ENCODE measurements around the gene SLC26A1. TPM values are rescaled to one million over a fixed set of nuclear protein-coding genes. Genes with fewer than 3 reads are reported as not detected.
A peak's percentile ranks its signal among the peaks of the same experiment; 100 is the strongest.

SLC26A1 gene
- total and polyA plus RNA-seq, 8 donors, result 0.35 to 8.6 (median 5.2) TPM

DNA sequence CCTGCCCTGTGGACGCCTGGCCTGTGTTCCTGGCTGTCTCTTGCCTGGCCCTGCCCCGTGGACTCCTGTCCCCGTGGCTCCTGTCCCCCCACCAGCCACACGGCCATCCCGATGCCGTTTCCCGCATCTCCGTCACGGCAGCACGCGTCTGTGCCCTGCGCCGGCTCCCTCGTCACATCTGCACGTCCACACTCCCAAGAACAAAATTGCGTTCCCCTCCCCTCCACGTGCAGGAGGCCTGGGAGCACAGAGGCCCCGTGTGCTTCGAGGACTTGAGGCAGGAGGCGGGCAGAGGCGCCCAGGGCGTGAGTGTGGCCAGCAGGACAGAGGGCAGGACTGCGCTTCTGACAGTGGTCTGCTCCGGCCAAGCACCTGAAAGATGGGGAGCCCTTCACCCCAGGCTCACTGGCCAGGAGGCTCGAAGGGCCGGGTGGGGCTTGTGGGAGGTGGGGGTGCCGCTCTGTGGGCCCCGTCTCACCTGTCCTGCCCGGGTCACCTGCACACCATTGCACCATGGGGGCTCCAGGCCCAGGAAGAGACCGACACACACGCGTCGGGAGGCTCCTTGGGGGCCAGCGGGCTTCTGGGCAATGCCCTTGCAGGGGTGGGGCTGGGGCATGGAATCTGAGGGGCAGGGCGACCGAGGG, 35.5 kb upstream of the SLC26A1 start:
- Histone ChIP-seq H3K27me3 (peaks cover 0 to 70% of the 10 kb centered on the region in 2 donors), H3K4me1 (peaks cover 0 to 1% of the 10 kb centered on the region in 2 donors), H3K27ac (no peak overlapping the region), H3K9me3 (no peaks in the 10 kb centered on the region), H3K4me3 (no peak overlapping the region), H3K36me3 (peaks cover 0 to 13% of the 10 kb centered on the region in 2 donors)
- intact Hi-C loops (cut with DNase I), result no loop called here
- ATAC-seq (no peak), DNase-seq (no peak)
- no peak for TF ChIP-seq CTCF (IDR thresholded peaks at IDR 0.05)

GRCh38 chr4:1027915-1028238, 34.7 kb upstream of the SLC26A1 start:
- Histone ChIP-seq H3K9me3 (no peaks in the 10 kb centered on the region), H3K4me3 (no peak overlapping the region), H3K27me3 (peaks cover 0 to 61% of the 10 kb centered on the region in 2 donors), H3K36me3 (peaks cover 0 to 13% of the 10 kb centered on the region in 2 donors), H3K27ac (no peak overlapping the region), H3K4me1 (no peaks in the 10 kb centered on the region)
- intact Hi-C loops (cut with DNase I), result no loop called here
- TF ChIP-seq CTCF (IDR thresholded peaks at IDR 0.05), result no peak
- DNase-seq (no peak), ATAC-seq (no peak)

- TF ChIP-seq CTCF (IDR thresholded peaks at IDR 0.05), result no peak
- Histone ChIP-seq H3K27me3 (peaks cover 0 to 56% of the 10 kb centered on the region in 2 donors), H3K9me3 (no peaks in the 10 kb centered on the region), H3K27ac (no peak overlapping the region), H3K4me1 (no peaks in the 10 kb centered on the region), H3K4me3 (no peak overlapping the region), H3K36me3 (peaks cover 0 to 13% of the 10 kb centered on the region in 2 donors)
- DNase-seq (no peak), ATAC-seq (no peak)
- intact Hi-C loops (cut with DNase I), result no loop called here
These were observed 34.2 kb upstream of the SLC26A1 start for GRCh38 chr4:1027219-1027914.

DNA sequence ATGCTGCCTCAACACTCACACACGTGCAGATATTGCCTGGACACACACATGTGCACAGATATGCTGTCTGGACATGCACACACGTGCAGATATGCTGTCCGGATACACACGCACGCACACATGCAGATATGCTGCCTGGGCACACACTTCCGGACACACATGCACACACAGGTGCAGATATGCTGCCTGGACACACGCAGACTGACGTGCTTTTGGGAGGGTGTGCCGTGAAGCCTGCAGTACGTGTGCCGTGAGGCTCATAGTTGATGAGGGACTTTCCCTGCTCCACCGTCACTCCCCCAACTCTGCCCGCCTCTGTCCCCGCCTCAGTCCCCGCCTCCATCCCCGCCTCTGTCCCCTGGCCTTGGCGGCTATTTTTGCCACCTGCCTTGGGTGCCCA, 32.9 kb upstream of the SLC26A1 start:
- ATAC-seq (peak; percentile 81), DNase-seq (no peak)
- Histone ChIP-seq H3K4me1 (no peaks in the 10 kb centered on the region), H3K27ac (no peak overlapping the region), H3K4me3 (no peak overlapping the region), H3K36me3 (peaks cover 0 to 13% of the 10 kb centered on the region in 2 donors), H3K27me3 (peaks cover 0 to 44% of the 10 kb centered on the region in 2 donors), H3K9me3 (no peaks in the 10 kb centered on the region)
- intact Hi-C loops (cut with DNase I), result no loop called here
- no peak for TF ChIP-seq CTCF (IDR thresholded peaks at IDR 0.05)

DNA sequence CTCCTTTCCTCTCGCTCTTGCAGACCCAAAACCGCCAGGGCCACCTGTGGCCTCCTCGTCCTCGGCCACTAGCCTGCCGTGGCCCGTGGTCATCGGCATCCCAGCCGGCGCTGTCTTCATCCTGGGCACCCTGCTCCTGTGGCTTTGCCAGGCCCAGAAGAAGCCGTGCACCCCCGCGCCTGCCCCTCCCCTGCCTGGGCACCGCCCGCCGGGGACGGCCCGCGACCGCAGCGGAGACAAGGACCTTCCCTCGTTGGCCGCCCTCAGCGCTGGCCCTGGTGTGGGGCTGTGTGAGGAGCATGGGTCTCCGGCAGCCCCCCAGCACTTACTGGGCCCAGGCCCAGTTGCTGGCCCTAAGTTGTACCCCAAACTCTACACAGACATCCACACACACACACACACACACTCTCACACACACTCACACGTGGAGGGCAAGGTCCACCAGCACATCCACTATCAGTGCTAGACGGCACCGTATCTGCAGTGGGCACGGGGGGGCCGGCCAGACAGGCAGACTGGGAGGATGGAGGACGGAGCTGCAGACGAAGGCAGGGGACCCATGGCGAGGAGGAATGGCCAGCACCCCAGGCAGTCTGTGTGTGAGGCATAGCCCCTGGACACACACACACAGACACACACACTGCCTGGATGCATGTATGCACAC, 31.8 kb upstream of the SLC26A1 start:
- TF ChIP-seq CTCF (IDR thresholded peaks at IDR 0.05), result no peak
- DNase-seq (no peak), ATAC-seq (no peak)
- Histone ChIP-seq H3K9me3 (no peaks in the 10 kb centered on the region), H3K4me3 (no peak overlapping the region), H3K36me3 (peaks cover 0 to 13% of the 10 kb centered on the region in 2 donors), H3K27me3 (peaks cover 0 to 33% of the 10 kb centered on the region in 2 donors), H3K27ac (no peak overlapping the region), H3K4me1 (no peaks in the 10 kb centered on the region)
- intact Hi-C loops (cut with DNase I), result no loop called here
